Osteocyte (in vitro differentiated cells): ENCODE measurements around the gene AIG1. TPM values are rescaled to one million over a fixed set of nuclear protein-coding genes. Genes with fewer than 3 reads are reported as not detected.

ENCODE experiments used
- DNase-seq: peaks from one replicate; pipeline ENCODE4 v3.0.0; 2021; ENCODE audit warnings: mixed read lengths; ENCODE audit not compliant: unreplicated experiment; ENCODE audit errors: extremely low spot score
- H3K27ac Mint-ChIP-seq: one replicate; pipeline ENCODE4 v1.8.0; 2021; ENCODE audit warnings: mild to moderate bottlenecking, mixed read lengths; ENCODE audit not compliant: unreplicated experiment
- H3K27me3 Mint-ChIP-seq: one replicate; pipeline ENCODE4 v1.8.0; 2021; ENCODE audit warnings: mixed read lengths; ENCODE audit not compliant: unreplicated experiment
- H3K36me3 Mint-ChIP-seq: one replicate; pipeline ENCODE4 v1.8.0; 2021; ENCODE audit warnings: mixed read lengths; ENCODE audit not compliant: unreplicated experiment
- H3K4me1 Mint-ChIP-seq: one replicate; pipeline ENCODE4 v1.8.0; 2021; ENCODE audit warnings: mixed read lengths; ENCODE audit not compliant: unreplicated experiment
- H3K4me3 Mint-ChIP-seq: one replicate; pipeline ENCODE4 v1.8.0; 2021; ENCODE audit warnings: mild to moderate bottlenecking, moderate library complexity, mixed read lengths; ENCODE audit not compliant: unreplicated experiment
- H3K9me3 Mint-ChIP-seq: one replicate; pipeline ENCODE4 v1.8.0; 2021; ENCODE audit warnings: mixed read lengths; ENCODE audit not compliant: unreplicated experiment
- total RNA-seq: library from RNA; stranded (reverse); gene quantifications from 2 replicates; pipeline ENCODE4 v1.2.1, GENCODE V29; 2021
- TF ChIP-seq, protein P1 (sequence below): fragments of 200-600 bp; sonication (generic); IDR thresholded peaks from 2 replicates; pipeline ENCODE4 v1.5.0; 2021; ENCODE audit warnings: antibody characterized with exemption, mild to moderate bottlenecking, moderate library complexity

AIG1 gene
- total RNA-seq, 1 donor from 2014 or later: 40.5 TPM

DNA sequence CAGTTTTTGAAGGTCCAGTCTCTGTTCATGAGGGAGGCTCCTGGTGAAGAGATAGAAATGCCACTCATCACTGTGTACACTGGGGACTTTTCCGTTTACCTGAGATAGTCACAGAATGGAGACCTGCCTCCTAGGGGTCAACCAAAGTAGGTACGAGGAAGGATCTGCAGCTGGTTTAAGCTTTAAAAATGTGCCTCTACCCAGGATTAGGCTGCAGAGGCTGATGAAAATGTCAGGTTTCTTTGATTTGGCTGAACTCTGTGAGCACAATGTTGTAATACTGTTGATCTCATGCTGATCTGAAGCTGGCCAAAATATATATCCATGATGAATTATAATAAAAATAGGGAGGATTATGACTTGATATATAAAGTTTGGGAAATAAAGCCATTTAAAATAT, 207.1 kb downstream of the AIG1 start:
- Mint-ChIP-seq H3K9me3 (no peaks in the 10 kb centered on the region), H3K4me3 (no peak overlapping the region), H3K27me3 (no peaks in the 10 kb centered on the region), H3K4me1 (peaks cover 24% of the 10 kb centered on the region), H3K27ac (no peak overlapping the region), H3K36me3 (no peaks in the 10 kb centered on the region)
- TF ChIP-seq, protein P1, sequence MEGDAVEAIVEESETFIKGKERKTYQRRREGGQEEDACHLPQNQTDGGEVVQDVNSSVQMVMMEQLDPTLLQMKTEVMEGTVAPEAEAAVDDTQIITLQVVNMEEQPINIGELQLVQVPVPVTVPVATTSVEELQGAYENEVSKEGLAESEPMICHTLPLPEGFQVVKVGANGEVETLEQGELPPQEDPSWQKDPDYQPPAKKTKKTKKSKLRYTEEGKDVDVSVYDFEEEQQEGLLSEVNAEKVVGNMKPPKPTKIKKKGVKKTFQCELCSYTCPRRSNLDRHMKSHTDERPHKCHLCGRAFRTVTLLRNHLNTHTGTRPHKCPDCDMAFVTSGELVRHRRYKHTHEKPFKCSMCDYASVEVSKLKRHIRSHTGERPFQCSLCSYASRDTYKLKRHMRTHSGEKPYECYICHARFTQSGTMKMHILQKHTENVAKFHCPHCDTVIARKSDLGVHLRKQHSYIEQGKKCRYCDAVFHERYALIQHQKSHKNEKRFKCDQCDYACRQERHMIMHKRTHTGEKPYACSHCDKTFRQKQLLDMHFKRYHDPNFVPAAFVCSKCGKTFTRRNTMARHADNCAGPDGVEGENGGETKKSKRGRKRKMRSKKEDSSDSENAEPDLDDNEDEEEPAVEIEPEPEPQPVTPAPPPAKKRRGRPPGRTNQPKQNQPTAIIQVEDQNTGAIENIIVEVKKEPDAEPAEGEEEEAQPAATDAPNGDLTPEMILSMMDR: no peak
- DNase-seq: no peak

DNA sequence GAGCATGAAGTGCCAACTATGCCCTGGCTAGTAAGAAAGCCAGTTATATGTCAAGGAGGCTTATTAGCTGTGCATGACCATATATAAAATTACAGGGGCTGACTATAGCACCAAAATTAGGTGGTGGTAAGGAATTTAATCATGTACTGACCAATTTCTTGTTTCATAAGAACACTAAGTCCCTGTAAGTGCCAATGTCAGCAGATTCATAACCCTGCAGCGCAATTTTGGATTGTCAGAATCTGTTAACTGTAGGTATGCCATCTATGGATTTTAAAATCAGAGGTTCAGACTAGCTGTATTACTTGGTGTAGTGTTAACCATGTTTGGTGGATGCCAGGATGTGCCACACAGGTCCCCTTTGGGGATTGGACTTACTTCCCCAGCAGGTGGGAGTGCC, 207.8 kb downstream of the AIG1 start:
- H3K36me3 Mint-ChIP-seq: no peaks in the 10 kb centered on the region
- no peaks in the 10 kb centered on the region for H3K27me3 Mint-ChIP-seq
- TF ChIP-seq, protein P1: no peak
- no peak overlapping the region for H3K27ac Mint-ChIP-seq
- no peak overlapping the region for H3K4me3 Mint-ChIP-seq
- no peak for DNase-seq
- peaks cover 24% of the 10 kb centered on the region for H3K4me1 Mint-ChIP-seq
- H3K9me3 Mint-ChIP-seq: no peaks in the 10 kb centered on the region

DNA sequence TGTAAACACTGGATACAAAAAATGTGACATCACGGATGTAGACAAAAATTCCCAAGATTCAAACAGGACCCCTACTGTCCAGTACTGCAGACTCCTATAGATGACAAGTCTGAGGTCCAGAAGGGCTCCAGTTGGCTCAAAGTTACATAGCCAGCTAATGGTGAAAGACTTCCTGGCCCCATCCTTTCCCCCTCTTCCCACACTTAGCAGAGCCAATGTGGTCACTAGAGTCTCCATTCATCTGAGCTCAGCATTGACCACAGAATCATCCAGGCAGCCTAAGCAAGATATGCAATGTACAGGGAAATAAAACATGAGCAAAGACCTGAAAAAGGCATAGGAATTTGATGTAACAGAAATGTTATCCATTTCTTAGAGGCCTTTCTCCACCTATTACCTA, 209.3 kb downstream of the AIG1 start:
- no peaks in the 10 kb centered on the region for H3K36me3 Mint-ChIP-seq
- no peak for DNase-seq
- TF ChIP-seq, protein P1: no peak
- no peaks in the 10 kb centered on the region for H3K27me3 Mint-ChIP-seq
- H3K4me1 Mint-ChIP-seq: peaks cover 15% of the 10 kb centered on the region
- no peaks in the 10 kb centered on the region for H3K9me3 Mint-ChIP-seq
- H3K4me3 Mint-ChIP-seq: no peak overlapping the region
- H3K27ac Mint-ChIP-seq: no peak overlapping the region

DNA sequence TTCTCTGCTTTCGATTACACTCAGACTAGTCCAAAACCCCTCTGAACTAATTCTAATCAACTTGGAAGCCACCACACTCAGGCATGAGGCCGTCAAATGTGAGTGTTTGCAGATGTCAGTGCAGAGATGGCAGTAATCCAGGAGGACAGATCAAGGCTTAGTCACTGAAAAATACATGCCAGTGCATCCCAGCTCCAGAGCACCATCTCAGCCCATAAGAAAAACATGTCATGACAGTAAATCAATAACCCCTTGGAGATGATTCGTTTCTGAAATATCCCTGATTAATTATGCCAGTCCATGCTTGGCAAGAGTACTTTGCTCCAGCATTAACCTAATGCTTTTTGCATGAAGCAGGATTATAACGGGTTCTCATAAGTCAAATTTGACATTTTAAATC, 210.3 kb downstream of the AIG1 start:
- Mint-ChIP-seq H3K27ac (no peak overlapping the region), H3K27me3 (no peaks in the 10 kb centered on the region), H3K4me1 (peaks cover 9% of the 10 kb centered on the region), H3K36me3 (no peaks in the 10 kb centered on the region), H3K4me3 (no peak overlapping the region), H3K9me3 (no peaks in the 10 kb centered on the region)
- TF ChIP-seq, protein P1: no peak
- no peak for DNase-seq

DNA sequence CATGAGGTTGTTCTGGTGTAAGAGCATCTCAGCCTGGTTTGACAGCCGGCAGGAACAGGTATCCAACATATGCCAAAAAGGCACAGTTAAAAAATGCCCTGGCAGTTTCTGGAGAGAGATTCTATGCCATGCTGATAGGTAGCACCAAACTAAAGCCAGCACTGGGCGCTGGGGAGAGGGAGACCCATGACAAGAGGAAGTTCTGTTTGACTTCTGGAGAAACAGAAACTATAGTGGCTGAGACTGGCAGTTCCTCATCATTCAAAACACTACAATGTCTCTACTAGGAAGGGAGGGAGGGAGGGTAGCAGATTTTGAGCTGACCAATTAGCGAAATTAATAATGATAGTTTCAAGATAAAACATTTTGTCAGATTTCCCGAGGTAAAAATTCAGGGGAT, 215.7 kb downstream of the AIG1 start:
- Mint-ChIP-seq H3K27me3 (no peaks in the 10 kb centered on the region), H3K9me3 (no peaks in the 10 kb centered on the region), H3K4me1 (peaks cover under 1% of the 10 kb centered on the region), H3K36me3 (no peaks in the 10 kb centered on the region), H3K27ac (no peak overlapping the region), H3K4me3 (no peak overlapping the region)
- TF ChIP-seq, protein P1: no peak
- DNase-seq: no peak
